ENCODE data around the gene EOLA1. TPM values are rescaled to one million over a fixed set of nuclear protein-coding genes. Genes with fewer than 3 reads are reported as not detected.
A peak's percentile ranks its signal among the peaks of the same experiment; 100 is the strongest.

The EOLA1 gene
- total RNA-seq, 4 donors from 2014 or later: 12.3 to 30.7 (median 17.7) TPM

- intact Hi-C loops (cut with DNase I; ENCODE audit: low total_unique reads): no loop called here
- TF ChIP-seq EP300 (IDR thresholded peaks at IDR 0.05; ENCODE audit: low read depth) (no peak), POLR2AphosphoS5 (IDR thresholded peaks at IDR 0.05) (peak; percentile 75 to 92 (median 89)), POLR2A (IDR thresholded peaks at IDR 0.05) (peak; percentile 95), CTCF (IDR thresholded peaks at IDR 0.05) (no peak)
These were observed 35.7 kb upstream of the EOLA1 start, which contains the start of gene IDS for GRCh38 chrX:149504915-149505651. IDS (minus strand) TSS chrX:149505306; CDS start chrX:149505137, 169 bp downstream.

GRCh38 chrX:149505671-149506070 lies 35.1 kb upstream of the EOLA1 start:
- intact Hi-C loops (cut with DNase I; ENCODE audit: low total_unique reads): no loop called here
- WGBS, 2 donors (ENCODE audit: low coverage in 1 of 2): 83% methylated on average over 9 of the region's 9 CpGs; no CpG with 5 or more reads in 1 of the 2 donors

More at GRCh38 chrX:149504915-149505651, 35.7 kb upstream of the EOLA1 start, which contains the start of gene IDS:
- Histone ChIP-seq H3K27ac (peak within 1 kb of the TSS; percentile 87 to 95 (median 92)), H3K4me1 (peaks cover 0 to 11% (median 3%) of the 10 kb centered on the region in 4 donors), H3K4me3 (peak within 1 kb of the TSS; percentile 48 to 81 (median 56)), H3K36me3 (no peaks in the 10 kb centered on the region), H3K9me3 (no peaks in the 10 kb centered on the region), H3K27me3 (no peaks in the 10 kb centered on the region)
- 37% methylated on average over 30 of the region's 54 CpGs; no CpG with 5 or more reads in 1 of the 2 donors for WGBS, 2 donors (ENCODE audit: low coverage in 1 of 2)
- peak; percentile 92 for DNase-seq
- in situ Hi-C loops (cut with MboI; ENCODE audit: low pct_ligation_motif_present in 1 of 4, low pct_unique_long_range_greater_than_20kb in 1 of 4, low sequenced_read_pairs in 3 of 4): loop anchor here in 3 of 4 donors (25.0 kb wide), 2 partner anchors 107 to 132 kb away; partner anchors contain the start of gene TMEM185A (in 1 of the 3)

GRCh38 chrX:149506349-149506748 lies 34.5 kb upstream of the EOLA1 start:
- TF ChIP-seq POLR2AphosphoS5 (IDR thresholded peaks at IDR 0.05) (no peak), POLR2A (IDR thresholded peaks at IDR 0.05) (no peak), EP300 (IDR thresholded peaks at IDR 0.05; ENCODE audit: low read depth) (no peak), CTCF (IDR thresholded peaks at IDR 0.05) (no peak)
- no peak overlapping the region for H3K27ac ChIP-seq
- 88% methylated on average over 2 of the region's 2 CpGs; no CpG with 5 or more reads in 1 of the 2 donors for WGBS, 2 donors (ENCODE audit: low coverage in 1 of 2)
- H3K4me3 ChIP-seq: no peak overlapping the region
- no peaks in the 10 kb centered on the region for H3K9me3 ChIP-seq
- peaks cover 0 to 11% (median 3%) of the 10 kb centered on the region in 4 donors for H3K4me1 ChIP-seq
- intact Hi-C loops (cut with DNase I; ENCODE audit: low total_unique reads) (no loop called here), in situ Hi-C loops (cut with MboI; ENCODE audit: low pct_ligation_motif_present in 1 of 4, low pct_unique_long_range_greater_than_20kb in 1 of 4, low sequenced_read_pairs in 3 of 4) (loop anchor here in 3 of 4 donors (25.0 kb wide), 2 partner anchors 106 to 131 kb away; partner anchors contain the start of gene TMEM185A (in 1 of the 3))
- no peaks in the 10 kb centered on the region for H3K36me3 ChIP-seq
- no peak for DNase-seq
- H3K27me3 ChIP-seq: no peaks in the 10 kb centered on the region

More at GRCh38 chrX:149505671-149506070, 35.1 kb upstream of the EOLA1 start:
- no peak for DNase-seq
- TF ChIP-seq CTCF (IDR thresholded peaks at IDR 0.05) (no peak), POLR2A (IDR thresholded peaks at IDR 0.05) (no peak), POLR2AphosphoS5 (IDR thresholded peaks at IDR 0.05) (no peak), EP300 (IDR thresholded peaks at IDR 0.05; ENCODE audit: low read depth) (no peak)
- Histone ChIP-seq H3K36me3 (no peaks in the 10 kb centered on the region), H3K27ac (peak overlapping the region; percentile 87 to 95 (median 92)), H3K4me3 (peak overlapping the region in 1 of 4 donors; percentile 81), H3K9me3 (no peaks in the 10 kb centered on the region), H3K27me3 (no peaks in the 10 kb centered on the region), H3K4me1 (peaks cover 0 to 11% (median 3%) of the 10 kb centered on the region in 4 donors)
- in situ Hi-C loops (cut with MboI; ENCODE audit: low pct_ligation_motif_present in 1 of 4, low pct_unique_long_range_greater_than_20kb in 1 of 4, low sequenced_read_pairs in 3 of 4): loop anchor here in 3 of 4 donors (25.0 kb wide), 2 partner anchors 107 to 132 kb away; partner anchors contain the start of gene TMEM185A (in 1 of the 3)

GRCh38 chrX:149508467-149508866 lies 32.3 kb upstream of the EOLA1 start:
- Histone ChIP-seq H3K4me3 (no peak overlapping the region), H3K27ac (no peak overlapping the region), H3K4me1 (peaks cover 0 to 11% (median 3%) of the 10 kb centered on the region in 4 donors), H3K36me3 (no peaks in the 10 kb centered on the region), H3K27me3 (no peaks in the 10 kb centered on the region), H3K9me3 (no peaks in the 10 kb centered on the region)
- 58% methylated on average over 1 of the region's 1 CpG; no CpG with 5 or more reads in 1 of the 2 donors for WGBS, 2 donors (ENCODE audit: low coverage in 1 of 2)
- in situ Hi-C loops (cut with MboI; ENCODE audit: low pct_ligation_motif_present in 1 of 4, low pct_unique_long_range_greater_than_20kb in 1 of 4, low sequenced_read_pairs in 3 of 4): loop anchor here in 3 of 4 donors (25.0 kb wide), 2 partner anchors 104 to 129 kb away; partner anchors contain the start of gene TMEM185A (in 1 of the 3)
- no peak for DNase-seq
- intact Hi-C loops (cut with DNase I; ENCODE audit: low total_unique reads): no loop called here
- TF ChIP-seq EP300 (IDR thresholded peaks at IDR 0.05; ENCODE audit: low read depth): no peak
- no peak for TF ChIP-seq POLR2A (IDR thresholded peaks at IDR 0.05)

Data from transverse colon (tissue), 4 donors.